ENCODE measurements around the gene PHF21B.
"Not testable (repeated sequence)": the region's sequence is repeated elsewhere in the genome, so short reads cannot be mapped to it uniquely, and the experiment has no call there.

GRCh38 chr22:44961682-44962081, 48.1 kb downstream of the PHF21B start:
- TF ChIP-seq POLR2AphosphoS5 (IDR thresholded peaks at IDR 0.05; ENCODE audit: borderline replicate concordance, low read depth, low read length); EZH2 (IDR thresholded peaks at IDR 0.05); FOXP2 (optimal IDR thresholded peaks at IDR 0.05; ENCODE audit: control extremely low read depth, extremely low read length, insufficient read depth): not testable (repeated sequence)
